Fibroblast of skin of scalp (primary cell): ENCODE data around the gene OR14I1. TPM values are rescaled to one million over a fixed set of nuclear protein-coding genes. Genes with fewer than 3 reads are reported as not detected.

ENCODE experiments used
- DNase-seq: peaks from one replicate; pipeline ENCODE4 v3.0.0-alpha.2; 2013
- polyA plus RNA-seq, 2 experiments: library from polyadenylated mRNA; unstranded; fragments of 120-200 nt; gene quantifications; one replicate each; pipeline ENCODE4 v1.2.1, GENCODE V29; 2013; ENCODE audit not compliant: insufficient read length in 2 of 2

The OR14I1 gene
- polyA plus RNA-seq (2013, experiment 1 of 2; ENCODE audit: insufficient read length) = not detected
- not detected for polyA plus RNA-seq (2013, experiment 2 of 2; ENCODE audit: insufficient read length)

DNA sequence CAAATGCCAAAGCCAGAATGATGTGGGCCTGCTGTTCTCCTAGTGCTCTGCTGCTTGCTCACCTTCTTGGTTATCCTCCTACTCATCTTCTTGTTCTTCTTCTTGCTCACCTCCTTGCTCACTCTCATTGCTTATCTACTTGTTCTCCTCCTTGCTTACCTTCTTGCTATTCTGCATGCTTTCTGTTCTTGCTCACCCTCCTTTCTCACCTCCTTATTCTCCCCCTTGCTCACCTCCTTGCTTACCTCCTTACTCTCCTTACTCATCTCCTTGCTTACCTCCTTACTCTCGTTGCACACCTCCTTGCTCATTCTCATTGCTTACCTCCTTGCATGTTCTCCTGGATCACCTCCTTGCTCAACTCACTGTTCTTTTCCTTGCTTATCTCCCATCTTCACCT lies at the start of gene OR14I1:
Gene OR14I1, minus strand, starts transcription at position 53 of the 400 bp plus-strand sequence.
- no peak for DNase-seq

DNA sequence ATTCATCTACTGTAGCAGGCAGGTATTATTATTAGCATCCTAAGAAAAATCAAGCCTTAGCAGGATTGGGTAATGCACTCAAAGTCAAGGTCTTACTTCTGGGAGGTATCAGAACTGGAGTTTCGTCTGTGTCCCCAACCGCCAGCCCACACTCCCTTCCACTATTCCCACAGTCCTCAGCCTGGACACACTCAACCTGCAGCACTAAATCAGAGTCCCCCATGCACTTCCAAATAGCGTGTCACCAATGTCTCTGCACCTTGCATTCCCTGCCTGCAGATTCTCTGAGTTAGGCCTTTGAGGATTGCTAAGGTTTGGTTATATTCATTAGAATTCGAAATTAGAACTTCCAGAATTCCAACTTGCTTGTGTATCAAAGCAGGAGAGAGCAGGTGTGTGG lies 49.1 kb upstream of the OR14I1 start:
- no peak for DNase-seq

DNA sequence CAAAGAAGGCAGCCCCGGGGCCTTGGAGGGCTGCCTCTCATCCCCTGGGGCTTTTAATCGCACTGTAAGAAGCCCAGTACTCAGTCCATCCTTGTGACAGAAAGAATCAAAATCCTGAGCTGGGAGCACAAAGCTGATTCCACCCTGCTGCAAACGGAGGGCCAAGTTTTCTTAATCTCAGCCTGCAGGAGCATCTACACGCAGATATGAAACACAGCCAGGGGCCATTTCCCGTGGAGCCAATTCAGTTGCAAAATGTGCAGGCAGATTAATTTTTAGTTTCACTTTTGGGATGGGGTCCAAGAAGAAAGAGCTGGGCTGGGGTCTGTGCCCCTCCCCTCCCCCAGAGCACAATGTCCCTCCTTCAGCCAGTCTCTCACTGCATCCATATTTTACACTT lies 48.6 kb upstream of the OR14I1 start:
- DNase-seq = no peak

DNA sequence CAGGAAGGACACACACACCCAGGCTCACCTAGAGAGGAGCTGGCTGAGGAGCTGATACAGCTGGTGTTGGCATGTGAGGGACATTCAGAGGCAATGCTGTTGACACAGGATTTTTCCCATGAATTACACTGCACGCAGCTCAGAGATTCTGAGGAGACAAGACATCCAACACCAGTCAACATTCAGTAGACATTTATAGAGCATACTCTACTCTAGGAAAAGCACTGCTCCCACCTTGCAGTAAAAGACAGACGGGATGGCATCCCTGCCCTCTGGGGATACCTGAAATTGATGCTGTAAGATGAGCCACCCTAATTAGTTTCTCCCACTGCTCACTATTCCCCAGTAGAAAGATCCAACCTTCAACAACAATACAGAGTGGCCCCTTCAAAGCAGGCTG lies 47.9 kb upstream of the OR14I1 start:
- DNase-seq = no peak

DNA sequence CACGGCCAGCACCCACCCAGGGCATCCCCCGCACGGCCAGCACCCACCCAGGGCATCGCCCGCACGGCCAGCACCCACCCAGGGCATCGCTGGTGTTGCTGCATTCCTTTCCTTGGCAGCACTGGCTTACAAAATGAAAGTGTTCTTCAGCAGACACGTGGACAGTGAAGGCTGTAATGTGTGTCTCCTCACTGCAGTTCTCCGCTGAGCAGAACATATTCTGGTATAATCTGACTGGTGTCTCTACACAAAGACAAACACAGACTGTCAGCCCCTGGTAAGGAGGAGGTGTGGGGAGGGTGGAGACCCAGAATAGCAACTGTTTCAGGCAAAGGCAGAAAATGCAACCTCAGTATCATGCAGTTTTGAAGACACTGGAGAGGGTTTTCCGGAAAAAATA lies 45.6 kb upstream of the OR14I1 start:
- DNase-seq = no peak

DNA sequence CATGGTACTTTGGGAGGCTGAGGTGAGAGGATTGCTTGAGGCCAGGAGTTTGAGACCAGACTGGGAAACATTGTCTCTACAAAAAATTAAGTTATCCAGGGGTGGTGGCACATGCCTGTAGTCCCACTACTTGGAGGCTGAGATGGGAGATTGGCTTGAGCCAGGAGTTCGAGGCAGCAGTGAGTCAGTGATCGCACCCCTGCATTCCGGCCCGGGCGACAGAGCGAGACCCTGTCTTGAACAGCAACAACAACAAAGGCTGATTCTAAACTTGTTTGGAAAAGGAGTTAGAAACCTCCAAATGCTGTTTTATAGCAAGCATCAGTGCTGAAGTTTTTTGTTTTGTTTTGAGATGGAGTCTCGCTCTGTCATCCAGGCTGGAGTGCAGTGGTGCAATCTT lies 38.3 kb upstream of the OR14I1 start:
- no peak for DNase-seq

DNA sequence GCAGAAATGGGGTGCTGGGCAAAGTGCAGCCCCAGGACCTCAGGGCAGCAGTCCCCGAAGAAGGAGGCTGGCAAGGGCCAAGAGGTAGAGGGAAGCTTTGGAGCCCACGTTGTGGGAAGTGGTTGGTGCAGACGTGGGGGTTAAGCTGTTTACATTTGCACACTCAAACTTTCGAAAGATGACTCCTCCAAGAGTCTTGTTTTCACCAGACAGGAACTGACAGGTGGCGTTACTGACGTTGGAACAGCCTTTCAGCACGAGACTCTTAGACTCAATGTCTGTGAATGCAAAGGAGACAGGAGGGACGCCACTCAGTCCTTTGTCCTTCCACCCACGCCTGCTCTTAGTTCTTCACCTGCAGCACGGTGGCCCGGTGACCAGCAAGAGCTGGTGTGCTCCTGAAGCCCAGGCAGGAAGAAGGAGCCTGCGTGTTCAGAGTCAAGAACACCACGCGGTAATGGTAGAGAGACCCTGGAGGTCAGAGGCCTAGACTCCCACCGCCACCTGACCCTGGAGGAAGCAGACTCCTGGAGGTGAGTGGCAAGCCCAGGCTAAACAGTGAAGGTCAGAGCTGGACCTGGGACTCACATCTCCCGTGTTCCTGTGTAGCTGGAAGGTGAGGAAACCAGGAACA lies 37.1 kb upstream of the OR14I1 start:
- no peak for DNase-seq

DNA sequence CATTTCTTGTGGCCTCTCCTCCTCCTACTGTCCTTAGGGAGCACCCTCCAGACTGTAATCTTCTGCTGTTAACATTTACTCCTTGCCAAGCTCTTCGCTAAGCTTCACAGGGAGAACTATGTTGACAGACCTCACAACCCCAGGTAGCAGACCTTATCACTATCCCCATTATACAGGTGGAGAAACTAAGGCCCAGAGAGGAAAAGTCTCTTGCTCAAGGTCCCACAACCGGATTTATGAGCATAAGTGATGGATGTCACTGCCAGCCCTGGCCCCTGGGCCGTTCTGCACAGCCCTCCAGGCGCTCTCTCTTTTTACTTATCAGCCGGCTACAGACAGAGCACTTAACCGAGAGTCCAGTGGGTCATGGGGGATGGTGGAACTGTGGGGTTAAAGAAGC lies 34.9 kb upstream of the OR14I1 start:
- DNase-seq = no peak

DNA sequence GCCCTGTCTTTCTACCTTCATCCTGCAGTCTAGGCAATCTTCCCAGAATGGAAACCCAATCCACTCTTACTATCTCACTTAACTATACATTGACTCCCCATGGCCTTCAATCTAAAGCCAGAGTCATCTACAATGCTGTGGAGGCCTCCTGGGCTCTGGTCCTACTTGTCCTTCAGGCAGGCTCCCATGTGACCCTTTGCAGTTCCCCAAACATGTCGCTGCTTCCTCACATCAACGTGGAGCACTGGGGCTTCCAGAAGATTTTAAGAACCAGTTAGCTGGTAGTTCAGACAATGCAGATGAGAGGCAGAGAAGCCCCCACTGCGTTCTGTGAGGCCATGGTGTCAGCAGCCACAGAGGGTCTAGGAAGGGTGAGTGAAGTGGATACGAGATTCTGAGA lies 34.4 kb upstream of the OR14I1 start:
- no peak for DNase-seq

DNA sequence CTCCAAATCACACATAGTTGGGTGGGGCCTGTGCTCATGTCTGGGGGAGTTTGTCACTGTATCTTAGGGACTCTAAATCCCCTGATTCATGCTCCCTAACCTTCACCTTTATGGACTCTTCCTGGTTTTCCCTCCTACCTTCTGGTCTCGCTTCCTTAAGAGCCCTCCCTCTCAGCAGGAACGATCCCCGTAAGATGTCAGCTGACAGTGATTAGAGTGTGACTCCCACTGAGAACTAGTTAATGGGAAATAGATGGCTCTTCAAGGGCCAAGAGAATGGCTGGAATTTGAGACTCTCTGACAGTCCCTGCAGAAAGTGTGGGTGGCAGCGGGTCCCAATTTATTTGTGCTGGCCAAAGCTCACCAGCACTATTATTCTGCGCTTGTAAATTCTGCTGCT lies 31.0 kb upstream of the OR14I1 start:
- DNase-seq = no peak

DNA sequence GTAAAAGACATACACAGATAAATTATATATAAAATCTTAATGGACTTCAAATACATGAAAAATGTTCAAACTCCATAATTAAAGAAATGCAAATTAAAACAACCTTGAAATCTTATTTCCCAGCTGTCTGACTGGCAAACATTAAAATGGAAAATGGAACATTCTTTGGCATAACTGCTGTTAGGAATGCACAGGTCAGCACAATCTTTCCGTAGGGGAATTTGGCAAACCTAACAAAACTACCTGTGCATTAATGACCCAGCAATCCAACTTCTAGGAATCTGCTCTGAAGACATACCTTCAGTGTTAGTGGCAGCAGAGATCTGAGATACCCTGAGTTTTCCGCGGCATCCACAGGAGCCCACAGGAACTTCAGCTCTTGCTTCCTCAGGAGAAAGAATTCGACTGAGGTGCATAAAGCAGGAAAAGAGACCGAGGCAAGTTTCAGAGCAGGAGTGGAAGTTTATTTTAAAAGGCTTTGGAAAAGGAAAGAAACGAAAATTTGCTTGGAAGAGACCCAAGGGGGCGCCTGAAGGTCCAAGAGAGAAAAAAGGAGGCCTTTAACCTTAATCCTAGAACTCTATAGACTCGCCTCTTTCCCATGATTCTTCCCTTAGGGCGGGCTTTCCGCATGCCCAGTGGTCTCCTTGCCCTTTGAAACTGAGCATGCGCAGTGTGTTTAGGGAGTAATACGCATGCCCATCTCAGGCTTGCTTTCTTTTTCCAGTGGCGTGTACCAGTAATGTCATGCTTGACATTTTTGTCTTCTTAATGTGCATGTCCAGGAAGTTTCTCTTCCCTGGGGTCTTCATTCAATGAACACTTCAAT lies 28.2 kb upstream of the OR14I1 start:
- no peak for DNase-seq

DNA sequence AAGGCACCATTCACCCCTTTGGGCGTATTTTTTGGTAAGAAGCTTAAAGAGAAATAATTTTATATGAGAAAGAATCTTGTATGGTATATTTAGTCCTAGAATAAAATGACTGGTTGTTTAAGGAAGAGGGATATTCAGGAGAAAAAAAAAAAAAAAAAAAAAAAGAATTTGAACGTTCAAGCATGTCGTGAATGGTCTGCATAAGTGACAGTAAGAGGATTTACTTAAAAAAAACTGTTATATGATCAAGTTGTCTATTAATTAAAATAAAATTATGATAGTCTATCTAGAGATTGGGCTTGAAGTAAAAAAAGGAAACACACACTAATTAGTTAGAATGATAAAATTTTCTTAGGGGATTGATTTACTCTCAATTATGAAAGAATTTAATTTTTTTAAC lies 11.7 kb upstream of the OR14I1 start:
- DNase-seq = no peak

DNA sequence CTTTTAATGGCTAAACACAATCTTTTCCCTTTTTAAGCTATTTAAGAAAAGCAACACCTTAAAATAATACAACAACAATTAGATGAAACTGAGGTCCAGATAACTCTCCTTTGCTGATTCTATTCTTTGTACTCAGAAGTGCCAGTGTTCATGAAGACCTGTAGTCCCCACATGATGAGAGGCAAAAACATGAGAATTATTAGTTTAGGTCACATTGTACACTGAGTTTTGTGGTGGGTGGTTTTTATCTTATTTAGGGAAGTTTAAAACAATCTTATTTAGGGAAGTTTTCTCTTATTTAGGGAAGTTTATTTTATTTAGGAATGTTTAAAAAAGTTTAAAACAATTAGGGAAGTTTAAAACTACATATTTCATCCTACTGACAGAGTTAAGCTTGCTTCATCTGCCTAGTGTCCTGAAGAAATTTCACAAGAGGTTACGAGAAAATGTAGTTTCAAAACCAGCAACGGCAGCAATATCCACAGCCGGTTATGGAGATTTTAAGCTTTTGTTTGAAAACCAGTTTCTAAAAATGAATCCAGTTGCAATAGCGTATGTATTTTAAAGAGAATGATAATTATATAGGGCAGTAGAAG lies 7.8 kb upstream of the OR14I1 start:
- DNase-seq = no peak

DNA sequence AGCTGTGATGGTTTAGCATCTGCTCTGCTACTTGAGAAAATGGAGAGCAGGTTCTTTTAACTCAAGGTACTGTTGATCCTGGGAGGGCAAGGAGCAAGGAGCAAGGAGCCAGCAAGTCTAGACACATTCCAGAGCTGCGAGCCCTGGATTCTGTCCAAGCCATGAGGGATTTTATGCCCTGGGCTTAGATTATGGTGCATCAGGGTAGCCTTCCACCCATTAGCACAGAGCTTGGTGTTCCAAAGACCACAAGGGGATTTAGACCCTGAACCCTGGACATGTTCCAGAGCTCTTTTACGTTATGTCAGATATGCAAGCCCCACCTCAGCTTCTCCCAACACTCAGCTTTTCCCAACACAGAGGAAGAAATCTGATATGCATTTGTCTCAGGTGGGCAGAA lies 2.0 kb upstream of the OR14I1 start:
- DNase-seq = no peak

DNA sequence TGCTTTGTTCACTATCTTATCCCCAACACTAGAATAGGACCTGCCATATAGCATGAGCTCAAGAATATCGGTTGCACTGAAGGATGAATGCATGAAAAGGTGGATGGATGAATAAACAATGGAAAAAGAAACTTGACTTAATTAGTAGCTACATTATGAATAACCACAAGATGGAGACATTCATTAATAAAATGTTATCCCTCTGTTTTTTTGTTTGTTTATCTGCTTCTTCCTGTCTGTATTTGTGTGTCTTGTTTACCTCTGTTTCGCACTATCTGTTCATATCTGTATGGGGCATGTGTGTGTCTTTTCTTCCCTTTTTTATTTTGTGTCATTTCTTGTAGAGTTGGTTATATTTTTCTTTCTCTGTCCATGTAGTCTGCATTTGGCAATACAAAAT lies 1.1 kb upstream of the OR14I1 start:
- no peak for DNase-seq

DNA sequence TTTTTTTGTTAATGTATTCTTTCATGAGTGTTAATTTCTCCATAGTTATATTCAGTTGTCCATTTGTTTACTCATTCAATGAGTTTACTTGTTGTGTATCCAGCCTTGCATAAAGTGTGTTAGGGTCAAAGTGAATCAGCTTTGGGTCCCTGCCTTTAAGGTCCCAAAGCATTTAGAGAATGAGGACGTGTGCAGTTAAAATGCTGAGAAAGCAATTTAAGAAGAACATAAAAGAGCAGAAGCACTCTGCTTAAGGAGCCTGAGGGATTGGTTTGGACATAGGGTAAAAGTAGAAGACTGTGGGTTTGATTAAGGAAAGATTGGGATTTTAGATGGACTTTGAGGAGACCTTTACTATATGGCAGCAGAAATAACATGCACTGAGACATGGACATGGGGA lies 3.5 kb downstream of the OR14I1 start:
- no peak for DNase-seq

DNA sequence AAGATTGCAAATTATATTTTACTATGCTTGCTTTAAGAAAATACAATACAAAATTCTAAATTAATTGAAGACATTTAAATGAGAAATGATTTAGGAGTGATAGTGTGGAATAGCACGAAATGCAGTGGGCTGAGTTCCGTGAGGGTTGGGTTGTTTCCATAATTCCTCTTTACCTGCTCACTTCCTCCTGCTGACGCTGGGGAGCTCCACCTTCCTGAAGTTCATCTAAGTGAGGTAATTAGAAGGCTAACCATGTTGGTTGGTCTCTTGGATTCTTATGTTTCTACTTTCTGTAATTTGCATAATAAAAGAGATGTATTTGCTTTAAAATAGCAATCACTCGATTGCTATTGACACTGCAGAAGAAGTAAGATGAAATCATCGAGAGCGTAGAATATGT lies 4.7 kb downstream of the OR14I1 start:
- DNase-seq = no peak

DNA sequence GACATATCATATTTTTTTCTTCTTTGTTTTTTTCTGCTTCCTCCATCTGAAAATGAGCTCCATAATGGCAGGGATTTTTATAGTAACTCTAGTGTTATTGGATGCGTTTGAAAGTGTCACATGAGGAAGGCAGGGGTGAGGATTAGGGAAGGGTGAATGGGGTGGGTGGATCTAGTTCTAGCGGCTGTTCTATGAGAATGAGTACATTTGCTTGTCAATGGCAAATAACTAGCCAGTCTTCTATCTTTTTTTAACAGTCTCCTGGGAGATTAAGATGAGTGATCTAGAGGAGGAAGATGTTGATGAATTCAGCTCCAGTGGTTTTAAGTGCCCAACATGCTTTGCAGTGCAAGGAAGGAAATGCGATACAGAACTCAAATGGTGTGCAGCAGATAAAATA lies 5.8 kb downstream of the OR14I1 start:
- no peak for DNase-seq

DNA sequence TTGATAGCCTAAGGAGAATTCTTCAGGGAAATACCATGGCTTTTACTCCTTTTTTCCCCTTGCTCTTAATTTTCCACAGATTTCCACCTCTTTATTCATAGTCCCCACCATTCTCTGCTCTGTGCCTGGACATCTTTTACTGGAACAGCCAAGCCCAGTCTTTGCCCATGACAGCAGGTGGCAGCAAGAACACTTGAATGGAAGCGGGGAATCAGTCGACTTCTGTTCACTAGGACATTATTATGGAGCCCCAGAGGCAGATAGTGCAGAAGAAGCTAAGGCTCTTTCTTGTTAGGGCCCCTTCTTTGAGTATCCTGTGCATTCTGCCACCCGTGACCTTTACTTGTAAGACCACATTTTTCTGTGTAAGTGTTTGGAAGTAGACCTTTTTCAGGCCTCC lies 6.3 kb downstream of the OR14I1 start:
- DNase-seq = no peak

DNA sequence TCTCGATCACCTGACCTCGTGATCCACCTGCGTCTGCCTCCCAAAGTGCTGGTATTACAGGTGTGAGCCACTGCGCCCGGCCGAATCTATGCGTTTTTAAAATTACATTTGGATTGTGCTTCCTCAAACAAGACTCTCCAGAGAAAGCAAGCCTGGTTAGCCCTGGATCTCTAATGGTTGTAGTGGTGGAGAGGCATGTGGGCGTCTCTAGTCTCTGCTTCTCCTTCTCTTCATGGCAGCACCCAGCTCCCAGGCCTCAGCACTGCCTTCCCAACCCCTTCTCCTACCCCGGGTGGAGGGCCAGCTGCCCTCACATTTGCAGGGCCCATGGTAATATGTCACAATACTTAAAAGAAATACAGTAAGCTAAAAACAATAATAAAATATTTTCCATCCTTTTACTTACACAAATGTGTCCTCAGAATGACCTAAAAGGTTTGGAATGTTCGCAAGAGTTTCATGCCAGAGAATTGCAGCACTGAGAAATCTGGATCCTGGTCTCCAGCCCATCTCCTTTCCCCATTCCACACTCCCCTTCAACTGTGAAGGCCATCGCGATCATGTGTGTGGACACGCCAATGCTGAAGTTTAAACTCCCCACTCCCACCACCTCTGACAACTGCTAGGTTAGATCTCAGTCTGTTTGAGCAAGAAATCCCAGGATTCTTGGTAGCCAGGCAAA lies 7.0 kb downstream of the OR14I1 start:
- no peak for DNase-seq

DNA sequence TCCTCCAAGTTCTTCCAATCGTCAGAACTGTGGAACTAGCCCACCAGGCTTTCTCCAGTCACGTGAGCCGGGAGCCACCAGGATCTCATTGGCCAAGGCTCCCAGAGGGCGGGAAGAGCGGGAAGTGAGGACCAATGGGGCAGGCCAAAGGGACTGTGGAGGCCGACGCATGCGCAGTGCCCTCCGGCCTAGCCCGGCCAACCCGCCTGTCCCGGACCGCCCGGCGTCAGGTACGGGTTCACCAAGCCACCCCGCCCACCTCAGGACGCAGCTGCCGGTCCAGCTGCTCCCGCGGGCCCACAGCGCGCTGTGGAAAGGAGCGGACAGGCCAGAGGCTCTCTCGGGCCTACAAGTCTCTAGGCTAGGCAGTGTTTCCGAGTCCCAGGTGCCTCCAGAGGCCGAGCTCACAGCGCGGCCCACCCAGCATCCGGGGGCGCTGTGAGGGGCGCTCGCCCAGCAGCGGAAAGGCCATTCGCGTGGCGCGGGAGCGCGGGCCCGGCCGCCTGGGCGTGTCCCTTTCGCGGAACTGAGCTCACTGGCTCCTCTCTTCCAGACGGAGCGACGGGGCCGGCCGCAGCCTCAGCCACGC lies 10.9 kb downstream of the OR14I1 start:
- DNase-seq = no peak

DNA sequence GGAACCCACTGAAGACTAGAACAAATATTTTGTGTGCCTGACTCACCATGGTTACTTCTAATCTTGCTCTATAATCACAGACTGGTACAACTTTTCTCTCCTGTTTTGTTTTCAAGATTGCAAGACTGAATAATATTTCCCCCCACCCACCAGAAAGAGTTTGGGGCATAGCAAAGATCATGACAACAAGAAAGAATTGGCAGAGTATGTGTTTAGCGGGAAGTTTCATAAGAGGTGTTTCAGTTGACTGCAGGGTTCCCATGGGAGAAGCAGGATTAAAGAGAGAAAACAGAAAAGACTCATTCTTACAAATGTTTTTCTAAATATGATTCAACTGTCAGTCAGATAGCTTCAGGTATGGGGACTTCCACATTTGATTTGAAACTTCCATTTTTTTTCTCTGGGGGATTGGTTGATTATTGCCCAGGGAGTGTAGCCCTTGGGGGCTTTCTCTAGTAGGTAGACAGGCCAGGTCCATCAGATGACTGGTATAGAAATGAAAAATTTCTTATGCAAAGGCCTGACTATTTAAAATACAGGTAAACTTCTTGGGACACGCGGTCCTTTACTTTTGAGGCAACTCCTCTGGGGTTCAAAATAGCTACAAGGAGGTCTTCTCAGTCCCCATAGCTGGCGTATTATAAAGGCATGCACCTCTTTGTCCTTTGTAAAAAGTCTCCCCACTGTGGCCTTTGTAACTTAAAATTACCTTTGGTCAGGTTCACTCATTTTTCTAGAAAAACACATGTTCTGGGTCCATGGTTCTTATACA lies 13.9 kb downstream of the OR14I1 start:
- no peak for DNase-seq
